Trophoblast cell (in vitro differentiated cells and primary cell): ENCODE results near the gene CALN1.

ENCODE experiments used
- DNase-seq, 2 donors: peaks; one replicate each; pipeline ENCODE4 v3.0.0-alpha.2; 2016
- H2AFZ ChIP-seq: 2 replicates; pipeline ENCODE4 v1.6.1; 2013; ENCODE audit warnings: low read length, moderate library complexity, mild to moderate bottlenecking; ENCODE audit not compliant: insufficient read depth, poor library complexity
- H2AK5ac ChIP-seq: 2 replicates; pipeline ENCODE4 v1.6.1; 2013; ENCODE audit warnings: mild to moderate bottlenecking, low read length
- H2BK120ac ChIP-seq: 2 replicates; pipeline ENCODE4 v1.6.1; 2013; ENCODE audit warnings: low read length, mild to moderate bottlenecking, moderate library complexity; ENCODE audit not compliant: insufficient read depth, poor library complexity
- H2BK12ac ChIP-seq: 2 replicates; pipeline ENCODE4 v1.6.1; 2013; ENCODE audit warnings: mild to moderate bottlenecking, low read length, moderate library complexity
- H2BK5ac ChIP-seq: 2 replicates; pipeline ENCODE4 v1.6.1; 2013; ENCODE audit warnings: low read length, low read depth, moderate library complexity, mild to moderate bottlenecking; ENCODE audit not compliant: poor library complexity
- H3K14ac ChIP-seq: 2 replicates; pipeline ENCODE4 v1.6.1; 2013; ENCODE audit warnings: mild to moderate bottlenecking, low read length
- H3K18ac ChIP-seq: 2 replicates; pipeline ENCODE4 v1.6.1; 2013; ENCODE audit warnings: mild to moderate bottlenecking, low read length
- H3K23ac ChIP-seq: 2 replicates; pipeline ENCODE4 v1.6.1; 2013; ENCODE audit warnings: low read length
- H3K27ac ChIP-seq: 2 replicates; pipeline ENCODE4 v1.5.1; 2013; ENCODE audit warnings: low read depth, mild to moderate bottlenecking, inconsistent platforms, low read length, moderate library complexity
- H3K27me3 ChIP-seq: 2 replicates; pipeline ENCODE4 v1.6.1; 2013; ENCODE audit warnings: inconsistent platforms, mild to moderate bottlenecking, low read length, moderate library complexity; ENCODE audit not compliant: insufficient read depth
- H3K36me3 ChIP-seq, 2 experiments: 1 replicate in 1 of 2; 2 replicates in 1 of 2; pipeline ENCODE4 v1.6.1; 2013; ENCODE audit warnings: low read length in 2 of 2, mild to moderate bottlenecking in 2 of 2, moderate library complexity in 1 of 2; ENCODE audit not compliant: insufficient read depth in 2 of 2, control insufficient read depth in 1 of 2
- H3K4ac ChIP-seq: 2 replicates; pipeline ENCODE4 v1.6.1; 2013; ENCODE audit warnings: low read depth, mild to moderate bottlenecking, low read length, moderate library complexity
- H3K4me1 ChIP-seq, 2 experiments: 1 replicate in 1 of 2; 2 replicates in 1 of 2; pipeline ENCODE4 v1.6.1; 2013; ENCODE audit warnings: low read length in 2 of 2, mild to moderate bottlenecking in 2 of 2, moderate library complexity in 1 of 2; ENCODE audit not compliant: insufficient read depth in 2 of 2, control insufficient read depth in 1 of 2
- H3K4me2 ChIP-seq: 2 replicates; pipeline ENCODE4 v1.6.1; 2013; ENCODE audit warnings: inconsistent platforms, mild to moderate bottlenecking, low read length, moderate library complexity
- H3K4me3 ChIP-seq: 2 replicates; pipeline ENCODE4 v1.5.1; 2013; ENCODE audit warnings: mild to moderate bottlenecking, low read depth, low read length, inconsistent platforms
- H3K79me1 ChIP-seq: one replicate; pipeline ENCODE4 v1.6.1; 2013; ENCODE audit warnings: low read length
- H3K79me2 ChIP-seq: 2 replicates; pipeline ENCODE4 v1.6.1; 2013; ENCODE audit warnings: low read length, mild to moderate bottlenecking; ENCODE audit not compliant: control insufficient read depth, insufficient read depth, poor library complexity
- H3K9ac ChIP-seq: 2 replicates; pipeline ENCODE4 v1.6.1; 2013; ENCODE audit warnings: mild to moderate bottlenecking, low read length
- H3K9me3 ChIP-seq: 2 replicates; pipeline ENCODE4 v1.6.1; 2013; ENCODE audit warnings: low read depth, mild to moderate bottlenecking, control low read depth, inconsistent platforms, low read length; ENCODE audit not compliant: insufficient read depth
- H4K12ac ChIP-seq: 2 replicates; pipeline ENCODE4 v1.6.1; 2013; ENCODE audit warnings: low read depth, mild to moderate bottlenecking, low read length, moderate library complexity
- H4K8ac ChIP-seq: 2 replicates; pipeline ENCODE4 v1.6.1; 2013; ENCODE audit warnings: low read depth, mild to moderate bottlenecking, low read length, moderate library complexity
- H4K91ac ChIP-seq: one replicate; pipeline ENCODE4 v1.6.1; 2013; ENCODE audit warnings: low read depth, mild to moderate bottlenecking, low read length, moderate library complexity
- WGBS: extraction: QIAGEN DNeasy Blood & Tissue Kit; methylation state at CpG from one replicate; pipeline ENCODE4 v1.1.7; 2013; ENCODE audit warnings: missing lambda C conversion rate; ENCODE audit not compliant: insufficient read length, insufficient coverage; ENCODE audit errors: extremely low coverage; 5-methylcytosine and 5-hydroxymethylcytosine counted together

CALN1 gene

GRCh38 chr7:72016574-72016973 lies 395.6 kb downstream of the CALN1 start:
- no peaks in the 10 kb centered on the region for H3K79me1 ChIP-seq
- H3K9me3 ChIP-seq, result peaks cover 5% of the 10 kb centered on the region
- H3K4ac ChIP-seq, result no peak overlapping the region
- no peak overlapping the region for H2BK120ac ChIP-seq
- H2AK5ac ChIP-seq, result no peak overlapping the region
- no peak overlapping the region for H3K27ac ChIP-seq
- no peak overlapping the region for H2AFZ ChIP-seq
- no peak overlapping the region for H4K8ac ChIP-seq
- no peaks in the 10 kb centered on the region for H3K79me2 ChIP-seq
- H3K4me2 ChIP-seq, result no peak overlapping the region
- H2BK12ac ChIP-seq, result no peak overlapping the region
- no peak overlapping the region for H3K23ac ChIP-seq
- no peak overlapping the region for H4K91ac ChIP-seq
- H3K4me1 ChIP-seq, result no peaks in the 10 kb centered on the region
- DNase-seq, result no peak
- H2BK5ac ChIP-seq, result no peak overlapping the region
- H3K18ac ChIP-seq, result no peak overlapping the region
- no peak overlapping the region for H3K9ac ChIP-seq
- H3K27me3 ChIP-seq, result no peaks in the 10 kb centered on the region
- H4K12ac ChIP-seq, result no peak overlapping the region
- H3K14ac ChIP-seq, result no peak overlapping the region
- H3K36me3 ChIP-seq, result no peaks in the 10 kb centered on the region
- H3K4me3 ChIP-seq, result no peak overlapping the region
- whole genome bisulfite sequencing, result no CpG with 5 or more reads among the region's 3 CpGs

GRCh38 chr7:72015136-72015535 lies 397.0 kb downstream of the CALN1 start:
- Histone ChIP-seq H3K79me1 (no peaks in the 10 kb centered on the region), H3K4me2 (no peak overlapping the region), H2BK5ac (no peak overlapping the region), H3K14ac (no peak overlapping the region), H4K91ac (no peak overlapping the region), H3K23ac (no peak overlapping the region), H3K18ac (no peak overlapping the region), H2AK5ac (no peak overlapping the region), H3K27ac (no peak overlapping the region), H3K4ac (no peak overlapping the region), H3K4me1 (no peaks in the 10 kb centered on the region), H3K27me3 (no peaks in the 10 kb centered on the region), H3K9me3 (peaks cover 3% of the 10 kb centered on the region), H4K12ac (no peak overlapping the region), H3K9ac (no peak overlapping the region), H2BK12ac (no peak overlapping the region), H2BK120ac (no peak overlapping the region), H3K79me2 (no peaks in the 10 kb centered on the region), H4K8ac (no peak overlapping the region), H2AFZ (no peak overlapping the region), H3K4me3 (no peak overlapping the region), H3K36me3 (no peaks in the 10 kb centered on the region)
- no CpG with 5 or more reads among the region's 4 CpGs for WGBS
- DNase-seq, result no peak

- no peak overlapping the region for H2AFZ ChIP-seq
- H3K36me3 ChIP-seq, result no peaks in the 10 kb centered on the region
- no peak overlapping the region for H2AK5ac ChIP-seq
- H2BK12ac ChIP-seq, result no peak overlapping the region
- H3K9ac ChIP-seq, result no peak overlapping the region
- H3K4me1 ChIP-seq, result no peaks in the 10 kb centered on the region
- H3K4ac ChIP-seq, result no peak overlapping the region
- no peak overlapping the region for H3K23ac ChIP-seq
- H4K8ac ChIP-seq, result no peak overlapping the region
- H3K79me1 ChIP-seq, result no peaks in the 10 kb centered on the region
- H4K12ac ChIP-seq, result no peak overlapping the region
- no peak overlapping the region for H4K91ac ChIP-seq
- H3K14ac ChIP-seq, result no peak overlapping the region
- no CpG with 5 or more reads among the region's 10 CpGs for WGBS
- DNase-seq, result no peak
- H3K4me2 ChIP-seq, result no peak overlapping the region
- H3K18ac ChIP-seq, result no peak overlapping the region
- no peak overlapping the region for H3K27ac ChIP-seq
- H3K9me3 ChIP-seq, result peaks cover 2% of the 10 kb centered on the region
- H3K27me3 ChIP-seq, result no peaks in the 10 kb centered on the region
- no peak overlapping the region for H2BK5ac ChIP-seq
- no peak overlapping the region for H2BK120ac ChIP-seq
- H3K4me3 ChIP-seq, result no peak overlapping the region
- no peaks in the 10 kb centered on the region for H3K79me2 ChIP-seq
These were observed 405.1 kb downstream of the CALN1 start for GRCh38 chr7:72007018-72007417.

- H2BK120ac ChIP-seq, result no peak overlapping the region
- no peaks in the 10 kb centered on the region for H3K27me3 ChIP-seq
- no peaks in the 10 kb centered on the region for H3K79me2 ChIP-seq
- no peak overlapping the region for H3K27ac ChIP-seq
- H2AK5ac ChIP-seq, result no peak overlapping the region
- no peak overlapping the region for H3K18ac ChIP-seq
- DNase-seq, result no peak
- H3K4ac ChIP-seq, result no peak overlapping the region
- H2AFZ ChIP-seq, result no peak overlapping the region
- no peak overlapping the region for H2BK12ac ChIP-seq
- no peak overlapping the region for H4K91ac ChIP-seq
- H3K4me3 ChIP-seq, result no peak overlapping the region
- no peak overlapping the region for H2BK5ac ChIP-seq
- no peaks in the 10 kb centered on the region for H3K4me1 ChIP-seq
- H3K4me2 ChIP-seq, result no peak overlapping the region
- no peaks in the 10 kb centered on the region for H3K79me1 ChIP-seq
- H3K23ac ChIP-seq, result no peak overlapping the region
- WGBS, result no CpG with 5 or more reads among the region's 6 CpGs
- no peak overlapping the region for H3K9ac ChIP-seq
- no peak overlapping the region for H3K14ac ChIP-seq
- H3K9me3 ChIP-seq, result peaks cover 2% of the 10 kb centered on the region
- no peaks in the 10 kb centered on the region for H3K36me3 ChIP-seq
- no peak overlapping the region for H4K12ac ChIP-seq
- H4K8ac ChIP-seq, result no peak overlapping the region
These were observed 408.9 kb downstream of the CALN1 start for GRCh38 chr7:72003236-72003635.
